SU-DHL-6 (cell line): ENCODE results near the gene UQCRC2.
"Not testable (repeated sequence)": the region's sequence is repeated elsewhere in the genome, so short reads cannot be mapped to it uniquely, and the experiment has no call there.

ENCODE experiments used
- H2AFZ ChIP-seq: fragments of 200-600 bp; sonication (generic); 2 replicates; pipeline ENCODE4 v1.6.1; 2014; ENCODE audit warnings: low read depth, mild to moderate bottlenecking, moderate library complexity, mixed read lengths, antibody characterized with exemption, low read length; ENCODE audit not compliant: severe bottlenecking
- H3F3A ChIP-seq: fragments of 200-600 bp; shearing (Covaris generic); 2 replicates; pipeline ENCODE4 v1.6.0; 2016; ENCODE audit warnings: antibody characterized with exemption, mild to moderate bottlenecking; ENCODE audit not compliant: insufficient read depth
- H3K27ac ChIP-seq: fragments of 200-600 bp; sonication (generic); 2 replicates; pipeline ENCODE4 v1.5.1; 2016; ENCODE audit warnings: low read depth, mild to moderate bottlenecking, low read length, moderate library complexity, mixed read lengths
- H3K27me3 ChIP-seq: fragments of 200-600 bp; sonication (generic), shearing (Covaris generic); 2 replicates; pipeline ENCODE4 v1.6.0; 2014; ENCODE audit warnings: mild to moderate bottlenecking, low read length
- H3K36me3 ChIP-seq: fragments of 200-600 bp; sonication (generic); 2 replicates; pipeline ENCODE4 v1.6.1; 2014; ENCODE audit warnings: mild to moderate bottlenecking, low read length, mixed read lengths
- H3K4me2 ChIP-seq: fragments of 300-600, 200-600 bp; shearing (Covaris generic), sonication (generic); 2 replicates; pipeline ENCODE4 v1.6.0; 2014; ENCODE audit warnings: low read length, low read depth, mild to moderate bottlenecking; ENCODE audit not compliant: poor library complexity, severe bottlenecking
- H3K4me3 ChIP-seq: fragments of 200-600 bp; sonication (generic); 2 replicates; pipeline ENCODE4 v1.5.1; 2014; ENCODE audit warnings: antibody characterized with exemption, low read length, mild to moderate bottlenecking, mixed read lengths; ENCODE audit not compliant: insufficient read depth, poor library complexity, severe bottlenecking
- H3K79me2 ChIP-seq: fragments of 200-600 bp; sonication (generic); 2 replicates; pipeline ENCODE4 v1.6.1; 2014; ENCODE audit warnings: mild to moderate bottlenecking, low read length, moderate library complexity; ENCODE audit not compliant: insufficient read depth
- H3K9ac ChIP-seq: fragments of 200-600 bp; sonication (generic); 2 replicates; pipeline ENCODE4 v1.7.0; 2014; ENCODE audit warnings: mild to moderate bottlenecking, low read length
- H3K9me2 ChIP-seq: fragments of 200-600 bp; sonication (generic); replicated peaks from 2 replicates; pipeline ENCODE4 v1.6.1; 2014; ENCODE audit warnings: low read length; ENCODE audit not compliant: insufficient read depth
- H3K9me3 ChIP-seq: fragments of 200-600 bp; sonication (generic); 2 replicates; pipeline ENCODE4 v1.6.1; 2014; ENCODE audit warnings: low read length, mixed read lengths; ENCODE audit not compliant: insufficient read depth
- H4K20me1 ChIP-seq: fragments of 200-600 bp; sonication (generic); 2 replicates; pipeline ENCODE4 v1.6.1; 2014; ENCODE audit warnings: low read depth, mild to moderate bottlenecking, antibody characterized with exemption, low read length, moderate library complexity, mixed read lengths
- CTCF ChIP-seq: fragments of 200-600 bp; sonication (generic); IDR thresholded peaks from one replicate; pipeline ENCODE4 v1.5.1; 2017; ENCODE audit warnings: antibody characterized with exemption, mild to moderate bottlenecking, low read length, moderate library complexity; ENCODE audit not compliant: insufficient read depth, poor library complexity, severe bottlenecking
- EZH2phosphoT487 ChIP-seq: fragments of 200-600 bp; sonication (generic), shearing (Covaris generic); conservative IDR thresholded peaks from 2 replicates; pipeline ENCODE4 v1.6.1; 2018; ENCODE audit warnings: mild to moderate bottlenecking, antibody characterized with exemption, low read length, moderate library complexity, mixed read lengths

The UQCRC2 gene

GRCh38 chr16:21952793-21953540 is at the start of gene UQCRC2:
Gene UQCRC2 (plus strand): TSS chr16:21953361. CDS start chr16:21953424, 63 bp downstream.
- Histone ChIP-seq H2AFZ (peak within 1 kb of the TSS; percentile 92), H4K20me1 (no peaks in the 10 kb centered on the region), H3K27ac (peak within 1 kb of the TSS; percentile 76), H3K9ac (peak within 1 kb of the TSS; percentile 94), H3K27me3 (no peaks in the 10 kb centered on the region), H3K4me3 (peak within 1 kb of the TSS; percentile 95), H3K9me3 (no peaks in the 10 kb centered on the region), H3K9me2 (no peaks in the 10 kb centered on the region), H3K4me2 (peak within 1 kb of the TSS; percentile 97), H3K36me3 (0 out of 2 replicates have a peak, but pooled peaks cover 4% of the 10 kb centered on the region), H3K79me2 (peaks cover 54% of the 10 kb centered on the region), H3F3A (no peaks in the 10 kb centered on the region)
- TF ChIP-seq CTCF (no peak), EZH2phosphoT487 (no peak)

- H4K20me1 ChIP-seq, H3K79me2 ChIP-seq, H3K4me3 ChIP-seq, H3K4me2 ChIP-seq, H3F3A ChIP-seq, H3K9ac ChIP-seq, H3K36me3 ChIP-seq, H3K9me3 ChIP-seq, H3K27me3 ChIP-seq, H3K9me2 ChIP-seq, H3K27ac ChIP-seq, H2AFZ ChIP-seq: not testable (repeated sequence)
Measured at GRCh38 chr16:21932650-21933049, 20.5 kb upstream of the UQCRC2 start.

- H3K27me3 ChIP-seq, H3F3A ChIP-seq, H3K36me3 ChIP-seq, H3K9me2 ChIP-seq, H3K79me2 ChIP-seq, H4K20me1 ChIP-seq, H3K9me3 ChIP-seq, H3K9ac ChIP-seq, H2AFZ ChIP-seq, H3K4me3 ChIP-seq, H3K4me2 ChIP-seq, H3K27ac ChIP-seq: not testable (repeated sequence)
Measured at GRCh38 chr16:21933316-21933715, 19.8 kb upstream of the UQCRC2 start.

- H3K9ac ChIP-seq, H2AFZ ChIP-seq, H3F3A ChIP-seq, H3K79me2 ChIP-seq, H3K4me2 ChIP-seq, H3K4me3 ChIP-seq, H3K27ac ChIP-seq, H3K9me3 ChIP-seq, H4K20me1 ChIP-seq, H3K36me3 ChIP-seq, H3K9me2 ChIP-seq, H3K27me3 ChIP-seq: not testable (repeated sequence)
Measured at GRCh38 chr16:21933790-21934189, 19.4 kb upstream of the UQCRC2 start.

- H3K27me3 ChIP-seq, H3K79me2 ChIP-seq, H4K20me1 ChIP-seq, H3K9me3 ChIP-seq, H3K4me3 ChIP-seq, H3K27ac ChIP-seq, H3K4me2 ChIP-seq, H3K9me2 ChIP-seq, H3K9ac ChIP-seq, H3F3A ChIP-seq, H3K36me3 ChIP-seq, H2AFZ ChIP-seq: not testable (repeated sequence)
Measured at GRCh38 chr16:21936216-21936615, 16.9 kb upstream of the UQCRC2 start.
